Measurements from ENCODE around the gene SLC39A11.

The SLC39A11 gene

DNA sequence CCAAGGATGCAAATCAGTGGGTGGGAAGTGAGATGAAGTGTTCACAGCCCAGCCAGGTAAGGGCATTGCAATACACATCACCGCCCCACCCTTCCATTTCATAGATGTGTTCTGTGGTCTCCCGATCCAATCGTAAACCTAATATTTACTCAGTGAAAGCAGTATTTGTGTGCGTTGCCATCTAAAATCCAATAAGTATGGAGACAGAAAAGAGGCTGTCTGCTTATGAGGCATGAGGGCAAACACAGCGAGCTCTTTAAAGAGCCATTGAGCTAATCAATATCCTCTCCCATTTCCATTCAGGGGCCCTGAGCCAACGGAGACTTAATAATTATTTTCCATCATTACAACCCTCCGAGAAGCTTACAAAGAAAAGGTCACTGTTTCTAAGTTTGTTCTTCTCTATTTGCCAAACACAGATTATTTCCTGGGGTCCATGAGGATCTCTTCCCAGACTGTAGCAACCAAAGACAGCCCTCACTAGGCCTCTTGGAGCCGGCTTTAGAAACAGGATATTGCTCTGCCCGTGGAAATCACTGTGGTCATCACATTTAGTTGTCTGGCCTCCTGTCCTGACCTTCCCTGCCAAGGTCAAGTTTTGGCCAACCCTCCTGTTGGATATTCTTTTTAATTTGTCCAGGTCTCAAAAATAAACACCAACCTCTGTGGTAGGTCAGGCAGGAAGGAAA, 120.1 kb downstream of the SLC39A11 start:
- DNase-seq: no peak

DNA sequence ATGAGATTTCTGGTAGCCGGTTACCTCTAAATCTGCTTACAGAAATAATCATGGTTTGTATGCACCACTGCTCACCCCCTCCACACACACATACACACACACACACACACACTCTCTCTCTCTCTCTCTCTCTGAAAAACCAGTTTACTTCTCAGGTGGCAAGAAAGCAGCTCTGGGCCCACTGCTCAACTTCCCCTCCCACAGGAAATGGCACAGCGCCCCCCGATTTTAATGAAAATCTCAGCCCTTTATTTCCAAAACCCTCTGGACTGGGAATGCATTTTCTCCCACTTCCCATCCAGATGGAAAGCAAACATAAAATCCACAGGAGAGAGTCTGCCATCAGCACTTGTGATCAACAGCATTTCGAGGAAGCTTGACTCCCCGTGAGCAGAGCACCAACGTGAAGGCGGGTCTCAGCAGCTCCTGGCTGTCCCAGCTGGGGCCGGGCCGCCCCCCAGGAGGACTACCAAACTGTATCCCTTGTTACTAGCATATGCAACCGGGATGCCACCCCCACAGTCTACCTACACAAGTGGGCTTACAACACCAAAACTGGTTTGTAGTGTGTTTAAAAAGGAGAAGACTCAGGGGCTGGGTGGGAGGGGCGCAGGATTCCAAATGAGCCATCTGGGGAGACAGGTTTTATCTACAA, 121.1 kb downstream of the SLC39A11 start:
- no peak for DNase-seq

DNA sequence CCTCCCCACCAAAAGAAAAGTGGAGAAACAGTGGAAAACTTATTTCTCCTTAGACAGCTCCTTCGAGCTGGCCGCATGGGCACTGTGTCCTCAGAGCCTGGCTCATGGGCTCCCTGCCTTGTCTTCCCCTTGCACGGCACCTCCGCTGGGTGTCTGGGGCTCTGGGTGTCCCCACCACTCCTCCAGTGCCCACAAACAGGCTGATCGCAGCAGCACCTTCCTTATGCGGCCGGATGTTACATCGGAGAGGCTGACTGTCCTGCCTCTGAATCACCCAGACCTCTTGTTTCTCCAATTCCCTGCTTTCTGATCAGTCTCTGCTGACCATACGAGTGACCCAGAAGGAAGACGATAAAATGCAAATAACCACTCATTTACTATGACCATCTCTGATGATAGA, 121.7 kb downstream of the SLC39A11 start:
- DNase-seq: no peak

DNA sequence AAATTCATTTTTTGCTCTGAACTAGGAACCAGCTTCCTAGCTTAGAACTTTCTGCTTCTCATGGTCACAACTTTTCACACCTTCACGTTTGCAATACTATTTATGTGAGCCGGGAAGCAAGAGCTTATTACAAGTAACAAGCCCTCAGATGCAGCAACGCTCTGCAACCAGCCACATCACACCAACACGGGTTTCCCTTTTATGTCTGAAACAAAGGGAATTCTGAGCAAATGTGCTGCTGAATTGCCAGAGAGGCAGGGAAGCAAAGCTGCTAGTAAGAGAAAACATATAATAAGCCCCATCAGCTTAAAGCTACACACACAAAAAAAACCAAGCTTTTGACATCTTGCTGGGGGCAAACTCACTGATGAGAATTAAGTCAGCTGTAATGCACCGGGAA, 122.2 kb downstream of the SLC39A11 start:
- DNase-seq: no peak

DNA sequence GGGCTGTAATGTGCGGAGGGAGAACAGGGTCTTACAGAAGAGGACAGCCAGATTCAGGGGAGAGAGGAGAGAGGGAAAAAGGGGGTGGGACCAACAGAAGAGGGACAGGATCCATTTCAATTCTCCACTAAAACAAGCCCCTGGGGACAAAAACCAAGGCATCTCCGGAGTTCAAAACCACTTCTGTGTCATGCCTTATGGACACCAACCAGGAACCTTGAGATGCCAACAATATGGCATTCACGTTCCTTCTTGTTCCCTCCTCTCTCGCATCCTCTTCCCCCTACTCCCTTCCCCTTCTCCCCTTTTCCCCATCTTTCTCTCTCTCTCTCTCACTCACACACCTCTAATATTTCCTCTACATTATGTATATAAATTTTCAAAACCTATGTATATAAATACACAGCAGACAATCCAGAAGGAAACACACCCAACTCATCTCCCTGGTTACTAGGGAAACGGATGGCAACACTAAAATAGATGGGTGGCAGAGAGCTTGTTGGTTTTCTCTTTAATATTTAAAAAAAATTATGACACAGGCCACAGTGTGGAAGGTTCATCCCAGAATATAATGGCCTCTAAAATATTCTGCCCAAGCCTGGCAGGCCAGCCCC, 123.1 kb downstream of the SLC39A11 start:
- no peak for DNase-seq

DNA sequence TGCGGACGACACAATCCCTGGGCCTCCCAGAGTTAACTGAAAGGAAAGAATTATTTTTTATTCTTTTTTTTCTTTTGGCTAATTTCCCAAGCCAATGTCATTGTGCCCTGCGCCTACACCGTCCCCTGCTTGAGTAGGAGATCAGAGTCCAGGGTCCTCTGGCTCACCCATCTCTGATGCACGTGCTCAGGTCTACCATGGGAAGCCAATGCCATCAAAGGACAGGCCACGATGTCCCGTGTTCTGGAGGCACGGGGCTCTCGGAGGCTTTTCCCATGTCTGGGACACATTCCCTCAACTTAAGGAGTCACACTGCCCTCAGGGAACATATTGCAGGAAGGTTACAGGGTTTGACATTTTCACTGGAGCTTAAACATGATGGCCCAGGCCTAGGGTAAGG, 123.7 kb downstream of the SLC39A11 start:
- DNase-seq: no peak

DNA sequence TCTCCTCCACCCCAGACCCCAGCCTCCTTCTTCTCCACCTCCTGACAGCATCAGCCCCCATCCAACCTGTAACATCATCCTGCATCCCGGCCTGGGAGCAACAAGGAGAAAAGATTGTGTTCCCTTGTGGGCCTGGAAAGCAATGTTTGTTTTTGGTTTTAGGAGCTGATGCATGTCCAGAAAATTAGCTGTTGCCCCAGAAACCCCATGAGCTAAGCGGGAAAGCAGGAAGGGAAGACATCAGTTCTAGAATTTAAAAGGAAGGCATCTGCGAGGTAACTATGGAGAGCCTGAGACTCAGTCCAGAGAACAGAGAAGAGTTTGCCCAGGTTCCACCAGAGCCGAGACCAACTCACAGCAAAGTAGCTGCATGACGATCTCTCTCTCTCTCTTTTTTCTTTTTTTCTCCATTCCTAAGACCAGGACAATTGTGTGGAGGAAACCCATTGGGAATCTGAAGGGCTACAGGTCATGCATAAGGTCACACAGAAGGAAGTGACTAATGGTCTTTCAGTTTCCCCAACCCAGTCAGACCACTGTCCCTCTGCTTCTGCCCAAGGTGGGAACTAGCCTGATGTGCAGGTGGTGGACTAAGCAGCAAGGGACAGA, 124.4 kb downstream of the SLC39A11 start:
- no peak for DNase-seq

DNA sequence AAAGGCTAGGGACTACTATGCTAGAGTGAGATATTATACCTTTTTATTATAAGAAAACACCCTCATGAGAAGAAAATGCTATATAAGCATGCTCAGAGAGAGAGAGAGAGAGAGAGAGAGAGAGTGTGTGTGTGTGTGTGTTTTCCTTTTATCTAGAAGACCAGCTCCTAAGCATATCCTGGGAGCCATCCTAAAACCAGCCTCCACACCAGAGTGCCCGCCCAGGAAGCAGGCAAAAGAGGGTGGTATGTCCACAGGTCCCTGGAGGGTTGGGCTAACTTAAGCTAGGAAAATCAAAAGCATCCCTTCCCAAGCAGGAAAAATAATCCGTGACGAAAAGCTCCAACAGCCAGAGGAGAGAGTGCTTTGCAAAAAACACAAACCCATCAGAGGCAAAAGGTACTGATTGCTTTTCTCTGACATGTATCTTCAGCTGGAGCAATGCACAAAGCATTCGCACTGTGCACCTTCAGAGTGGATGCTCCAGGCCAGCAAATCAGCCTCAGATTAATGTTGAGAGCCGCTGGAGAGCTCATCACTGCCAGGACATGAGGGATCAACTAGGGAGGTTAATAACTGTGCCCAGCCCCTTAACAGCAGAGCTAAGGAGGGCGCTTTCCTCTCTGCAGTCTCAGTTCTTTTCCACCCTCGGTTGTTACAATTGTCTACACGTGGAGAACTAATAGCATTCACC, 125.1 kb downstream of the SLC39A11 start:
- no peak for DNase-seq

DNA sequence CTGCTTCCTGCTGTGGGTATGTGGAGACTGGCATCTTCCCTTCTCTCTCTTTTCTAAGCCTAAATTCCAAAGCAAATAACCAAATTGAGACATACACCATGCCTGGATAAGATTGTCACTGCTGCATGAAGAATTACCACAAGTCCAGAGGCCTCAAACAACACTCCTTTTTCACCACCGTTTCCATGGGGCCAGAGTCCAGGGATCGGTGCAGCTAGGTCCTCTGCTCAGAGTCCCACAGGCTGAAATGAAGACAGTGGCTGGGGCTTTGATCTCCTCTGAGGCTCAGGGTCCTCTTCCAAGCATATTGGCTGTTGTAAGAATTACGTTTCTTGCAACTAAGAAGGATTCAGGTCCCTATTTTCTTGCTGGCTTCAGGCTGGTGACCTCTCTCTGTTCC, 130.4 kb downstream of the SLC39A11 start:
- DNase-seq: no peak

DNA sequence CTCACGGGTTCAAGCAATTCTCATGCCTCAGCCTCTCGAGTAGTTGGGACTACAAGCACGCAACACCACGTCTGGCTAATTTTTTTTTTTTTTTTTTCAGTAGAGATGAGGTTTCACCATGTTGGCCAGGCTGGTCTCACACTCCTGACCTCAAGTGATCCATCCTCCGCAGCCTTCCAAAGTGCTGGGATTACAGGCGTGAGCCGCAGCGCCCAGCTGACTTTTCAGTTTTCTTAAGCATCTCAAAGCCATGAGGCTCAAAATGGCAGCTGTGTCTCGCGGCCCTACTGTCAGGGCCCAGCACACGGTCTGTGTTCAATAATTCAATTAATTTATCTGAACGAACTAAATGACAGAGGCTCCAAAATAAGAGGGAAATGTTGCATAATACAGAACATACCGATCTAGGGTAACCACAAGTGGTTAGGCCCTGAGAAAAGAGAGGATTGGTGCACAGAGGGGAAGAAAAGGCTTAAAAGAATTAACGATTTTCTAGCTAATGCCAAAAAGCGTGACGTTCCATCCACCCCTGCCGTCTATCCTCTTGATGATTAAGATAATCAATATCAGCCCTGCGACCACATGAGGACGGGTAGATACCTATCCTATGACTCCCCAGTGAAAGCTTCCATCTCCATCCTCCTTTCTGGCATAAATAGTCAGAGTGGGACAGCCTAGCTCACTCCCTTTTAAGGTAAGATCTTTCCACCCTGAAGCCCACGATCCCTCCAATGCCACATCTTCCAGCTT, 136.9 kb downstream of the SLC39A11 start:
- DNase-seq: no peak

DNA sequence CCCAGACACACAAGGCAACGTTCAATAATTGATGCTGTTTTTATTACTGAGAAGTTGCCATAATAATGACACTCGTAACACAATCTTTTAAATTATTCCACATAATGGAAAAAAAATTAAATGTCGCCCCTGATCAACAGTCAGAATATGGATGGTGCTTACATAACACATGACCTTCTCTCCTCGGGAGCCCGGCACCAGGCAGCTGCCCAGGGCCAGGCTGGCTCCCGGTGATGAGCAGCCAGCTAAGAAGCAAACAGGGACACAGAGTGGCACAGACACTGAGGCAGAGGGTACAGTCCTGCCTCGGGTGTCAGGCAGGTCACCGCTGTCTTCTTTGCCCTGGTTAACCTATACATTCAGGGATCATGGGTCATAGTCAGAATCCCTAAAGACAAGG, 137.9 kb downstream of the SLC39A11 start:
- DNase-seq: no peak

DNA sequence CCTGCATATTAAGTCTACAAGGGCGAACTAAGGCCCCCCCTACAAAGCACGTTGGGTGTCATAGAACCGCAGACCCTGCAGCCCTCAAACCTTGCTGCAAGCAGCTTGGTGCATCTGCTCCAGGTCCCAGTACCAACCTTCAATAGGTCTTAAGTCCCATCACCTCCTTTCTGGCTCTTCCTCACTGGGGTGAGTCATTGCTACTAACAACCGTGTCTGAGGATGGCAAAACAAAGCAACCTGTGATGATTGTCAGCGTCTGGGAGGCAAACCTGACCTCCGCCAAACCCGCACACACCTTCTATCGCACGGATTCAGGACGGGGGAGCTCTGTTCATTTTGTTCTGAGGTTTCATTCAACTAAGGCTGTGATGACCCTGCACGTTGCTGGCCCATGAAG, 138.9 kb downstream of the SLC39A11 start:
- DNase-seq: no peak

DNA sequence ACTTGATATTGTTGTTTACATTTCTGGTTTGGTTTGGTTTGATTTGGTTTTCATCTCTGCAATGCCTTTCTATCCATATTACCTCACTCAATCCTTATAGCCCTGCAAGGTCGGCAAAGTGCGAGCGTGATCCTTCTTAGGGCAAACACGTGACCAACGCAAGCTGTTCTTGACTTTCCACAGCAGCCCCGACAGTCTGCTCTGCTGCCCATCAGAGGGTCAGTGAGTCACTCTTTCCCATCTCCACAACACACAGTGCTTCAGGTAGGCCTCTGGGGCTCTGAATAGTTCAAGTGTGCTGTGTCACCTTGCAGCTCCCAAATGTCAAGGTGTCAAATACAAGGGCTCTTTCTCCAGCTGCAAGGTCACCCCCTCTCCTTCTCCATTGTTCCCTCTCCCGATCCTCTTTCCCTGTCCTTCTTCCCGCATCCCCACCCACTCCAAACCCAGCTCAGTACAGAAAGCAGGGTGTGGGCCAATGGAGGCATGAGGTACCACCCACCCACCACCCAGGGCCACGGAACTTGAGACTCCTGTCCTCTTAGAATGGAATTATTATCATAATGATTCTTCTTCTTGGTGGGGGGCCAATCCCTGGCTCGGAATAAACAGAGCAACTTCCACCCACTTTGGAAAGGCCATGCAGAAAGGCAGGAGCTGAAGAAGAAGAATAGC, 139.7 kb downstream of the SLC39A11 start:
- no peak for DNase-seq

DNA sequence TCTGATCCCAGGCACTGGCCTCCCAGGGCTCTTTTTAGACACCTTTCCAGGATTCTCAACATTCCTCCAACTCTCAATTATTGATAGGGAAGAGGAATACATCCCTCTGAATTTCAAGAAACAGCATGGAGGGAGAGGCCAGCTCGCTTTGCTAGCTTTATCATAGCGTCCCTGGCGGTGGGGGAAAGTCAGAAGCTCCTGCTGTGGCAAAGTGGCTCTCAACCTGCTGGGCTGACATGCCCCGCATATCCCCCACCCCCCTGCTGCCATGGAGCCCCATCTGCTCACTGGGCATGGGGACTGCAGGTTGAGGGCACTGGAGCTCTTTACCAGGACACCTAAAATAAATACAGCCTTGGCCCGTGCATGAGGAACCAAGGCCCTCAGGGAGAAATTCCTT, 140.3 kb downstream of the SLC39A11 start:
- no peak for DNase-seq

DNA sequence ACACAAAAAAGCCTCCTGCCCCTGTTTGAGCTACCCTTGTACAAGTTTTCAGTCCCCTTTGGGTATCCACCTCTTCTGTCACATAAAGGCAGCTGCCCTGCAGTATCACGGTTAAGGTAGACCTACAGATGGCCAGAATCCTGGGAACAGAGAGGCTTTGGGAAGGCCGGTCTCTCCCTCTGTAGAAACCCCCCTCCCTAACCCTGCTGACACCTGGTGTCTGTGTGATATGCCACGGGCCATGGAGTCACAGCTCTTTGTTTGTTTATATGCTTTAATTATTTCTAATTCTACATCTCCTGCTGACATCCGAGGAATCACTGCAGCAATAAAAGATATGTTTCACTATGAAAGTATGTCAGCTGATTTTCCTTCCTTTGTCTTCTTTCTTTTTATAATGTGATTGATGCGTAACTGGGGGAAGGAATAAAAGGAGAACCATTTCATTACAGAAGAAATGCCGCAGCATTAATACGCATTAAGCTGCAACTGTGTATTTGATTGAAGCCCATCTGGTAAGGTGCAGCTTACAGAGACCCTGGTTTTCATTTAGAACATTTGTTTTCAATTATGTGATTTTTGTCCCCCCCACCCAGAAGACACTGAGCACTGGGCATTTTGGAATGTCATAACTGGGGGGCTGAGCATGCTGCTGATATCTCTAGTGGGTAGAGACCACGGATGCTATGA, 142.1 kb downstream of the SLC39A11 start:
- DNase-seq: no peak

DNA sequence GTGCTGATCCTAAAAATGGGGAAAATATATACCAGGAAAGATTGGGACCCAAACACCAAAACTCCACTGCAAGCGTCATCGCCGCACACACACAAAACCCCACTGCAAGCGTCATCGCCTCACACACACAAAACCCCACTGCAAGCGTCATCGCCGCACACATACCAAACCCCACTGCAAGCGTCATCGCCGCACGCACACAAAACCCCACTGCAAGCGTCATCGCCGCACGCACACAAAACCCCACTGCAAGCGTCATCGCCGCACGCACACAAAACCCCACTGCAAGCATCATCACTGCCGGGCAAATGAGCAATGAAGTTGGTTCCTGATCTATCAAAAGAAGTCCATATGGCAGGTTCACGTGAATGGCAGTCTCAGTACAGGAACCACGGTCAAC, 144.4 kb downstream of the SLC39A11 start:
- DNase-seq: no peak

DNA sequence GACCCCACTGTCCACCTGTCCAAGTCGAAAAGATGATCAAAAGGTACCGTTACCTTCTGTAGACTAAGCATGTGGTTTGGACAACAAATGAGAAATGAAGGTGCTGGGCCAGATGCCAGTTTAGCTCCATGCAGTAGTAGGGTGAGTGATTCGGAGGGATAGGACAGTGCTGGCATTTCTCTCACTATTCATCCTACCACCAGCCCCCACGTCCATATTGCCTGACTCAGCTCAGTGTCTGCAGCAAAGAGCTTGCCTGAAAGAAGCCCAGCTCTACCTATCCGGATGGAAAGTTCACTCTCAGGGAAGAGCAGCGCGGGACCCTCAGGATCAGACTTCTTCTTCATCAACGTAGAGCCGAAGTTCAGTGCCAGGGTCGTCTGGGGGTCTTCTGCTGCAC, 145.0 kb downstream of the SLC39A11 start:
- no peak for DNase-seq

DNA sequence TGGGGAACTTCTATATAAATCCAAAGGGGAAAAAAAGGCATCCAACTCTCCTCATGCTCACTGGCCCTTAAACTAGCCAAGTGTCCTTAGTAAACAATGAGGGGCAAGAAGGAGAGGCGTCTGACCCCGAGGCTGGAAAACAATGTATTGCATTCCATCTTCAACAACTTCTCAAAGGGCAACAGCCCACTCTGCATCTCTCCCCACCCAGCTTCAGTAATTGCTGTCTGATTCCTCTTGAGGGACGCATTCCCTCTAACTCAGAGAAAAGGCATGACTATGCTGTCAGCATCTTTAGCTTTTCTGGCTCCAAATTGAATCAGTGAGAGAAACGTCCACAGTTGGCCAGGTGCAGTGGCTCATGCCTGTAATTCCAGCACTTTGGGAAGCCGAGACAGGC, 145.8 kb downstream of the SLC39A11 start:
- no peak for DNase-seq

DNA sequence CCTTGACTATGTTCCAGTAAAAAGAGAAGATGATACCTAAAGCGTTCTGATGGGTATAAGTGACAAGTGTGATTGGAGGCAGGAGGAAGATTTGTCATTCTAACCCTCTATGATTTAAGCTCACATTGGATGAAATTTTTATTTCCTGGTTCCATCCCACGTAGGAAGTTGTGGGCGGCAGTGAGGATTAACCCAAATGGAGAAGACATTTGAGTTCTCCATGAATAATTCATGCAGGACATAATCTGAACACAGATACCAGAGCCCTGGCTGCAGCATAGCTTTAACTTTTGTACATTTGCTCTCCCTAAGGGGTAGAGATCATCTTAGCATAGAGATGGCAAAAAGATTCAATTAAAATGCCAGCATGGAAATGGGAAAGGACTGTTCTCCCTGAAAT, 146.3 kb downstream of the SLC39A11 start:
- DNase-seq: no peak

DNA sequence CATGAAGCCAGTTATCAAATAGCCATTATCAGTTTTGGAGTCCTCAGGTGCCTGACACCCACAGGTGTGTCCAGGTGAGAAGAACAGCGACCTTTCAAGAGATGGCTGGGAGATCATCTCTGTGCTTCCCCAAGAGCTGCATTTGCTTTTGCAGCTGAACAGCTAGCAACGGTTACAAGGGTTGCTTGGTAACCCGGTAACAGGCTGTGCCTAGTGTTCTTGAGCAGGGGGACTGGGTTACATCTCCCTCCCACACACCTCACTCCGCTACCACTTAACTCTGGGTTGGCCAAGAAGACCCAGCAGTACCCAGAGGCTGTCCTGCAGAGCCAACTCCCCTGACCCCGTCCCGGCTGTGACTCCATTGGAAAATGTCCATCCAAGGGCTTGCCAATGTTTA, 147.0 kb downstream of the SLC39A11 start:
- DNase-seq: no peak
